Stomach (tissue), 9 donors: ENCODE data around the gene COL25A1. TPM values are rescaled to one million over a fixed set of nuclear protein-coding genes. Genes with fewer than 3 reads are reported as not detected.

Experiments used
- DNase-seq, 2 donors: peaks; one replicate each; pipeline versions ENCODE4 v3.0.0 to v3.0.0-alpha.2; 2013 to 2019
- H3K27ac ChIP-seq, 5 donors: fragments of 200-600 bp in 4 of 5; sonication (generic) in 4 of 5; one replicate each; pipeline ENCODE4 v1.5.1; 2013 to 2019; ENCODE audit warnings: mild to moderate bottlenecking in 1 of 5, moderate library complexity in 1 of 5
- H3K27me3 ChIP-seq, 3 donors: fragments of 200-600 bp; sonication (generic); one replicate each; pipeline ENCODE4 v1.5.1; 2017 to 2019; ENCODE audit warnings: mixed run types in 1 of 3
- H3K36me3 ChIP-seq, 4 donors: fragments of 200-600 bp; sonication (generic); 1 replicate in 3 of 4; 2 replicates in 1 of 4; pipeline ENCODE4 v1.5.1; 2016 to 2019
- H3K4me1 ChIP-seq, 4 donors: fragments of 200-600 bp; sonication (generic); one replicate each; pipeline ENCODE4 v1.5.1; 2016 to 2019
- H3K4me3 ChIP-seq, 4 donors: fragments of 200-600 bp; sonication (generic) in 3 of 4; one replicate each; pipeline ENCODE4 v1.5.1; 2016 to 2019; ENCODE audit warnings: mild to moderate bottlenecking in 1 of 4
- H3K9me3 ChIP-seq, 4 donors: fragments of 200-600 bp; sonication (generic); one replicate each; pipeline ENCODE4 v1.5.1; 2016 to 2019
- CTCF ChIP-seq, 7 experiments: fragments of 450-650 bp in 4 of 7; fragments of 200-600 bp in 3 of 7; sonication (generic) in 3 of 7; IDR thresholded peaks; one replicate each; pipeline ENCODE4 v1.5.1; 2016 to 2019; ENCODE audit warnings: antibody characterized with exemption in 7 of 7, control low read depth in 2 of 7, mild to moderate bottlenecking in 1 of 7
- EP300 ChIP-seq: sonication (generic); formaldehyde crosslinking; IDR thresholded peaks from one replicate; pipeline ENCODE4 v1.6.1; 2017; ENCODE audit warnings: antibody characterized with exemption
- POLR2A ChIP-seq, 4 donors: fragments of 450-650 bp; IDR thresholded peaks; one replicate each; pipeline ENCODE4 v1.6.1; 2016; ENCODE audit warnings: antibody characterized with exemption in 4 of 4, control low read depth in 2 of 4, mild to moderate bottlenecking in 1 of 4, moderate library complexity in 1 of 4
- POLR2AphosphoS5 ChIP-seq, 3 donors: sonication (generic); formaldehyde crosslinking; IDR thresholded peaks; one replicate each; pipeline ENCODE4 v1.6.1; 2016; ENCODE audit warnings: antibody characterized with exemption in 3 of 3
- WGBS, 5 donors: extraction: QIAGEN DNeasy Blood & Tissue Kit in 3 of 5; methylation state at CpG; one replicate each; pipeline versions ENCODE4 v1.1.5 to v1.1.7; 2013 to 2018; 5-methylcytosine and 5-hydroxymethylcytosine counted together
- intact Hi-C: fragments of 100-400 bp; cut with DNase I; formaldehyde crosslinking; loops from one replicate; pipeline ENCODE4 v1.15.1; 2023; ENCODE audit warnings: low total_unique reads
- polyA plus RNA-seq, 3 donors: library from polyadenylated mRNA; stranded (reverse); fragments of 200-250 nt; gene quantifications; one replicate each; pipeline ENCODE4 v1.2.3, GENCODE V29; 2013
- total RNA-seq, 5 donors: library from RNA; depleted of rRNA; stranded (reverse); fragments of >200 nt; gene quantifications; one replicate each; pipeline versions ENCODE4 v1.1.0 to v1.2.3, GENCODE V29; 2014 to 2016
- donor health status: healthy with polysubstance abuse.
- donor health status: Bipolar disorder and iron deficiency.
- donor health status: healthy.

COL25A1 gene
- total and polyA plus RNA-seq, 8 donors: 0.10 to 4.1 (median 1.5) TPM; not detected in 5

- WGBS, 5 donors: 72 to 89% (median 78%) methylated on average over 1 of the region's 1 CpG
- intact Hi-C loops: no loop called here
- peak in 1 of 2 donors; percentile 27 for DNase-seq
- H3K27ac ChIP-seq: no peak overlapping the region
- no peaks in the 10 kb centered on the region for H3K9me3 ChIP-seq
- no peaks in the 10 kb centered on the region for H3K27me3 ChIP-seq
- H3K36me3 ChIP-seq: no peaks in the 10 kb centered on the region
- TF ChIP-seq CTCF (IDR thresholded peaks at IDR 0.05) (no peak), POLR2A (IDR thresholded peaks at IDR 0.05) (no peak), POLR2AphosphoS5 (IDR thresholded peaks at IDR 0.05) (no peak), EP300 (no peak)
- H3K4me1 ChIP-seq: no peaks in the 10 kb centered on the region
- H3K4me3 ChIP-seq: no peak overlapping the region
These were observed 249.6 kb downstream of the COL25A1 start for GRCh38 chr4:109052821-109053220.

- Histone ChIP-seq H3K36me3 (no peaks in the 10 kb centered on the region), H3K9me3 (no peaks in the 10 kb centered on the region), H3K4me3 (no peak overlapping the region), H3K27me3 (no peaks in the 10 kb centered on the region), H3K4me1 (no peaks in the 10 kb centered on the region), H3K27ac (no peak overlapping the region)
- DNase-seq: no peak
- TF ChIP-seq CTCF (IDR thresholded peaks at IDR 0.05) (no peak), POLR2A (IDR thresholded peaks at IDR 0.05) (no peak), EP300 (no peak), POLR2AphosphoS5 (IDR thresholded peaks at IDR 0.05) (no peak)
- WGBS, 5 donors: 77 to 81% (median 79%) methylated on average over 2 of the region's 2 CpGs
- intact Hi-C loops: no loop called here
These were observed 251.4 kb downstream of the COL25A1 start for GRCh38 chr4:109051054-109051453.

- Histone ChIP-seq H3K36me3 (no peaks in the 10 kb centered on the region), H3K27me3 (no peaks in the 10 kb centered on the region), H3K4me1 (no peaks in the 10 kb centered on the region), H3K27ac (no peak overlapping the region), H3K4me3 (no peak overlapping the region), H3K9me3 (no peaks in the 10 kb centered on the region)
- TF ChIP-seq POLR2AphosphoS5 (IDR thresholded peaks at IDR 0.05) (no peak), EP300 (no peak)
- 78 to 89% (median 82%) methylated on average over 3 of the region's 3 CpGs for WGBS, 5 donors
- DNase-seq: no peak
- intact Hi-C loops: no loop called here
These were observed 252.5 kb downstream of the COL25A1 start for GRCh38 chr4:109049926-109050325.

- Histone ChIP-seq H3K4me1 (no peaks in the 10 kb centered on the region), H3K4me3 (peak overlapping the region in 3 of 4 donors; percentile 14 to 20 (median 17)), H3K9me3 (peaks cover 0 to 6% (median 0%) of the 10 kb centered on the region in 4 donors), H3K27me3 (no peaks in the 10 kb centered on the region), H3K27ac (peak overlapping the region in 3 of 5 donors; percentile 4 to 36 (median 5)), H3K36me3 (no peaks in the 10 kb centered on the region)
- peak in 1 of 2 donors; percentile 52 for DNase-seq
- intact Hi-C loops: no loop called here
- WGBS, 5 donors: 27 to 39% (median 32%) methylated on average over 7 of the region's 7 CpGs
- no peak for TF ChIP-seq POLR2A (IDR thresholded peaks at IDR 0.05)
- TF ChIP-seq EP300: no peak
- no peak for TF ChIP-seq POLR2AphosphoS5 (IDR thresholded peaks at IDR 0.05)
- TF ChIP-seq CTCF (IDR thresholded peaks at IDR 0.05): no peak
These were observed 255.8 kb downstream of the COL25A1 start for GRCh38 chr4:109046471-109047201.

- no peak for DNase-seq
- no peak overlapping the region for H3K4me3 ChIP-seq
- 65 to 69% (median 66%) methylated on average over 3 of the region's 3 CpGs for WGBS, 5 donors
- no peak overlapping the region for H3K27ac ChIP-seq
- H3K9me3 ChIP-seq: peaks cover 0 to 6% (median 0%) of the 10 kb centered on the region in 4 donors
- no peaks in the 10 kb centered on the region for H3K4me1 ChIP-seq
- H3K36me3 ChIP-seq: no peaks in the 10 kb centered on the region
- intact Hi-C loops: no loop called here
- no peaks in the 10 kb centered on the region for H3K27me3 ChIP-seq
- TF ChIP-seq POLR2A (IDR thresholded peaks at IDR 0.05) (no peak), EP300 (no peak), CTCF (IDR thresholded peaks at IDR 0.05) (no peak), POLR2AphosphoS5 (IDR thresholded peaks at IDR 0.05) (no peak)
These were observed 258.0 kb downstream of the COL25A1 start for GRCh38 chr4:109044431-109044830.
